Lower leg skin (tissue), 3 donors: ENCODE measurements around the gene TNFAIP8.

Source experiments
- CTCF ChIP-seq, 3 donors: fragments of 450-650 bp; IDR thresholded peaks; one replicate each; pipeline ENCODE4 v1.5.1; 2016; ENCODE audit warnings: antibody characterized with exemption in 3 of 3, mild to moderate bottlenecking in 3 of 3, moderate library complexity in 2 of 3
- POLR2A ChIP-seq, 2 donors: fragments of 450-650 bp; IDR thresholded peaks; one replicate each; pipeline ENCODE4 v1.6.1; 2016 to 2017; ENCODE audit warnings: antibody characterized with exemption in 2 of 2, mild to moderate bottlenecking in 1 of 2, moderate library complexity in 1 of 2

GRCh38 chr5:119329666-119330065, 26.2 kb upstream of the TNFAIP8 start:
- no peak for TF ChIP-seq CTCF (IDR thresholded peaks at IDR 0.05)
- TF ChIP-seq POLR2A (IDR thresholded peaks at IDR 0.05): no peak
